Suprapubic skin (tissue), 4 donors: ENCODE data around the gene ZNF578.
"Not testable (repeated sequence)": the region's sequence is repeated elsewhere in the genome, so short reads cannot be mapped to it uniquely, and the experiment has no call there.

ENCODE experiments used
- EP300 ChIP-seq: sonication (generic); formaldehyde crosslinking; IDR thresholded peaks from one replicate; pipeline ENCODE4 v1.6.1; 2017; ENCODE audit warnings: antibody characterized with exemption
- POLR2AphosphoS5 ChIP-seq, 3 donors: sonication (generic); formaldehyde crosslinking; IDR thresholded peaks; one replicate each; pipeline ENCODE4 v1.6.1; 2017; ENCODE audit warnings: antibody characterized with exemption in 3 of 3
- TF ChIP-seq, protein P1 (sequence below), 2 donors: fragments of 200-600 bp in 1 of 2; fragments of 450-650 bp in 1 of 2; sonication (generic) in 1 of 2; IDR thresholded peaks; one replicate each; pipeline ENCODE4 v1.5.1; 2016 to 2019; ENCODE audit warnings: antibody characterized with exemption in 2 of 2, mild to moderate bottlenecking in 1 of 2, moderate library complexity in 1 of 2

DNA sequence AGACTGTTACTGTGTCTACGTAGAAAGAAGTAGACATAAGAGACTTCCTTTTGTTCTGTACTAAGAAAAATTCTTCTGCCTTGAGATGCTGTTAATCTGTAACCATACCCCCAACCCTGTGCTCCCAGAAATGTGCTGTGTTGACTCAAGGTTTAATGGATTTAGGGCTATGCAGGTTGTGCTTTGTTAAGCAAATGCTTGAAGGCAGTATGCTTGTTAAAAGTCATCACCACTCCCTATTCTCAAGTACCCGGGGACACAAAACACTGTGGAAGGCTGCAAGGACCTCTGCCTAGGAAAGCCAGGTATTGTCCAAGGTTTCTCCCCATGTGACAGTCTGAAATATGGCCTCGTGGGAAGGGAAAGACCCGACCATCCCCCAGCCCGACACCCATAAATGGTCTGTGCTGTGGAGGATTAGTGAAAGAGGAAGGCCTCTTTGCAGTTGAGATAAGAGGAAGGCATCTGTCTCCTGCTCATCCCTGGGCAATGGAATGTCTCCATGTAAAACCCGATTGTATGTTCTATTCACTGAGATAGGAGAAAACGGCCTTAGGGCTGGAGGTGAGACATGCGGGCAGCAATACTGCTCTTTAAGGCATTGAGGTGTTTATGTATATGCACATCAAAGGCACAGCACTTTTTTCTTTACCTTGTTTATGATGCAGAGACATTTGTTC is 32.3 kb downstream of the ZNF578 start:
- TF ChIP-seq POLR2AphosphoS5 (IDR thresholded peaks at IDR 0.05); EP300: not testable (repeated sequence)
- TF ChIP-seq, protein P1, sequence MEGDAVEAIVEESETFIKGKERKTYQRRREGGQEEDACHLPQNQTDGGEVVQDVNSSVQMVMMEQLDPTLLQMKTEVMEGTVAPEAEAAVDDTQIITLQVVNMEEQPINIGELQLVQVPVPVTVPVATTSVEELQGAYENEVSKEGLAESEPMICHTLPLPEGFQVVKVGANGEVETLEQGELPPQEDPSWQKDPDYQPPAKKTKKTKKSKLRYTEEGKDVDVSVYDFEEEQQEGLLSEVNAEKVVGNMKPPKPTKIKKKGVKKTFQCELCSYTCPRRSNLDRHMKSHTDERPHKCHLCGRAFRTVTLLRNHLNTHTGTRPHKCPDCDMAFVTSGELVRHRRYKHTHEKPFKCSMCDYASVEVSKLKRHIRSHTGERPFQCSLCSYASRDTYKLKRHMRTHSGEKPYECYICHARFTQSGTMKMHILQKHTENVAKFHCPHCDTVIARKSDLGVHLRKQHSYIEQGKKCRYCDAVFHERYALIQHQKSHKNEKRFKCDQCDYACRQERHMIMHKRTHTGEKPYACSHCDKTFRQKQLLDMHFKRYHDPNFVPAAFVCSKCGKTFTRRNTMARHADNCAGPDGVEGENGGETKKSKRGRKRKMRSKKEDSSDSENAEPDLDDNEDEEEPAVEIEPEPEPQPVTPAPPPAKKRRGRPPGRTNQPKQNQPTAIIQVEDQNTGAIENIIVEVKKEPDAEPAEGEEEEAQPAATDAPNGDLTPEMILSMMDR (IDR thresholded peaks at IDR 0.05): not testable (repeated sequence)
